H9 (cell line): ENCODE results near the gene MYO15A. TPM values are rescaled to one million over a fixed set of nuclear protein-coding genes. Genes with fewer than 3 reads are reported as not detected.

Experiments
- DNase-seq: peaks from one replicate; pipeline ENCODE4 v3.0.0-alpha.2; 2017
- H2AFZ ChIP-seq: one replicate; pipeline ENCODE4 v1.6.1; 2013; ENCODE audit warnings: mild to moderate bottlenecking, low read length, control low read depth, moderate library complexity
- H2AK5ac ChIP-seq: 2 replicates; pipeline ENCODE4 v1.6.1; 2013; ENCODE audit warnings: low read length, control low read depth, mixed read lengths; ENCODE audit not compliant: insufficient read length
- H2BK120ac ChIP-seq: one replicate; pipeline ENCODE4 v1.6.1; 2013; ENCODE audit warnings: low read depth, mild to moderate bottlenecking, low read length, control low read depth, inconsistent platforms; ENCODE audit not compliant: poor library complexity, severe bottlenecking
- H2BK12ac ChIP-seq: 2 replicates; pipeline ENCODE4 v1.6.1; 2013; ENCODE audit warnings: low read length, control low read depth, mixed read lengths, low read depth; ENCODE audit not compliant: insufficient read length
- H2BK15ac ChIP-seq: 2 replicates; pipeline ENCODE4 v1.6.1; 2013; ENCODE audit warnings: low read depth, low read length, control low read depth
- H2BK20ac ChIP-seq: one replicate; pipeline ENCODE4 v1.6.1; 2013; ENCODE audit warnings: low read depth, mild to moderate bottlenecking, low read length, control low read depth, inconsistent platforms; ENCODE audit not compliant: poor library complexity, severe bottlenecking
- H2BK5ac ChIP-seq: 2 replicates; pipeline ENCODE4 v1.6.1; 2013; ENCODE audit warnings: low read length, control low read depth, mixed read lengths; ENCODE audit not compliant: insufficient read length
- H3K14ac ChIP-seq: 2 replicates; pipeline ENCODE4 v1.6.1; 2013; ENCODE audit warnings: low read length, control low read depth; ENCODE audit not compliant: insufficient read depth
- H3K18ac ChIP-seq: 2 replicates; pipeline ENCODE4 v1.6.1; 2013; ENCODE audit warnings: low read depth, mild to moderate bottlenecking, mixed read lengths, low read length, control low read depth; ENCODE audit not compliant: insufficient read length
- H3K23ac ChIP-seq: 2 replicates; pipeline ENCODE4 v1.6.1; 2013; ENCODE audit warnings: low read length, control low read depth, mixed read lengths, low read depth; ENCODE audit not compliant: insufficient read length
- H3K23me2 ChIP-seq: 2 replicates; pipeline ENCODE4 v1.6.1; 2013; ENCODE audit warnings: low read depth, mild to moderate bottlenecking, mixed read lengths, low read length, control low read depth; ENCODE audit not compliant: insufficient read length, poor library complexity, severe bottlenecking
- H3K27ac ChIP-seq: 2 replicates; pipeline ENCODE4 v1.5.1; 2013; ENCODE audit warnings: low read length, control low read depth, mixed read lengths, low read depth; ENCODE audit not compliant: insufficient read length
- H3K27me3 ChIP-seq: 2 replicates; pipeline ENCODE4 v1.6.1; 2013; ENCODE audit warnings: low read length, control low read depth, inconsistent platforms; ENCODE audit not compliant: insufficient read depth
- H3K4ac ChIP-seq: 2 replicates; pipeline ENCODE4 v1.6.1; 2013; ENCODE audit warnings: low read depth, mild to moderate bottlenecking, control low read depth, inconsistent platforms, low read length, moderate library complexity
- H3K4me1 ChIP-seq: 2 replicates; pipeline ENCODE4 v1.6.1; 2013; ENCODE audit warnings: low read length, control low read depth, inconsistent platforms; ENCODE audit not compliant: insufficient read depth
- H3K4me2 ChIP-seq: 2 replicates; pipeline ENCODE4 v1.6.1; 2013; ENCODE audit warnings: low read length, control low read depth, mixed read lengths; ENCODE audit not compliant: insufficient read length, insufficient read depth
- H3K56ac ChIP-seq: 2 replicates; pipeline ENCODE4 v1.6.1; 2013; ENCODE audit warnings: low read depth, mild to moderate bottlenecking, mixed read lengths, low read length, control low read depth; ENCODE audit not compliant: insufficient read length
- H3K79me1 ChIP-seq: 2 replicates; pipeline ENCODE4 v1.6.1; 2013; ENCODE audit warnings: low read depth, mild to moderate bottlenecking, moderate library complexity, low read length, control low read depth, inconsistent platforms; ENCODE audit not compliant: insufficient read depth, poor library complexity, severe bottlenecking
- H3K79me2 ChIP-seq: 2 replicates; pipeline ENCODE4 v1.6.1; 2013; ENCODE audit warnings: low read length, control low read depth, inconsistent platforms; ENCODE audit not compliant: insufficient read depth
- H3K9ac ChIP-seq: 2 replicates; pipeline ENCODE4 v1.6.1; 2013; ENCODE audit warnings: low read length, control low read depth, mixed read lengths; ENCODE audit not compliant: insufficient read length; ENCODE audit errors: extremely low read depth
- H3K9me3 ChIP-seq: one replicate; pipeline ENCODE4 v1.6.1; 2013; ENCODE audit warnings: low read depth, low read length, inconsistent platforms; ENCODE audit not compliant: control insufficient read depth
- H3T11ph ChIP-seq: one replicate; pipeline ENCODE4 v1.6.1; 2013; ENCODE audit warnings: mild to moderate bottlenecking, low read length, control low read depth, inconsistent platforms
- H4K20me1 ChIP-seq: one replicate; pipeline ENCODE4 v1.6.1; 2013; ENCODE audit not compliant: control insufficient read depth, insufficient read length, insufficient read depth
- H4K5ac ChIP-seq: 2 replicates; pipeline ENCODE4 v1.6.1; 2013; ENCODE audit warnings: low read depth, mild to moderate bottlenecking, mixed read lengths, low read length, control low read depth; ENCODE audit not compliant: insufficient read length
- H4K8ac ChIP-seq: replicated peaks from 2 replicates; pipeline ENCODE4 v1.6.1; 2013; ENCODE audit warnings: low read length, control low read depth, mixed read lengths, low read depth; ENCODE audit not compliant: insufficient read length
- H4K91ac ChIP-seq: 2 replicates; pipeline ENCODE4 v1.6.1; 2013; ENCODE audit warnings: low read depth, mild to moderate bottlenecking, moderate library complexity, mixed read lengths, low read length, control low read depth; ENCODE audit not compliant: insufficient read length
- H3K27ac Mint-ChIP-seq, 3 experiments: 2 replicates in 2 of 3; 3 replicates in 1 of 3; pipeline ENCODE4 v1.8.0; 2020 to 2021; ENCODE audit warnings: mixed read lengths in 3 of 3, mild to moderate bottlenecking in 1 of 3, moderate library complexity in 1 of 3
- H3K27me3 Mint-ChIP-seq: 2 replicates; pipeline ENCODE4 v1.8.0; 2021; ENCODE audit warnings: low read depth, mild to moderate bottlenecking, moderate library complexity, mixed read lengths
- H3K36me3 Mint-ChIP-seq, 3 experiments: 2 replicates in 2 of 3; 3 replicates in 1 of 3; pipeline ENCODE4 v1.8.0; 2020 to 2021; ENCODE audit warnings: low read depth in 3 of 3, mixed read lengths in 3 of 3; ENCODE audit not compliant: insufficient read depth in 1 of 3
- H3K4me1 Mint-ChIP-seq, 2 experiments: 2 replicates each; pipeline ENCODE4 v1.8.0; 2020; ENCODE audit warnings: mixed read lengths in 2 of 2
- H3K4me3 Mint-ChIP-seq, 2 experiments: 2 replicates in 1 of 2; 3 replicates in 1 of 2; pipeline ENCODE4 v1.8.0; 2020 to 2021; ENCODE audit warnings: mild to moderate bottlenecking in 2 of 2, mixed read lengths in 2 of 2, moderate library complexity in 1 of 2
- H3K9me3 Mint-ChIP-seq, 2 experiments: 2 replicates in 1 of 2; 3 replicates in 1 of 2; pipeline ENCODE4 v1.8.0; 2020; ENCODE audit warnings: mild to moderate bottlenecking in 2 of 2, mixed read lengths in 2 of 2, moderate library complexity in 1 of 2
- CTCF ChIP-seq: fragments of 200-600 bp; sonication (generic); conservative IDR thresholded peaks from 3 replicates; pipeline ENCODE4 v1.8.0; 2021; ENCODE audit warnings: antibody characterized with exemption, mild to moderate bottlenecking
- WGBS: extraction: QIAGEN DNeasy Blood & Tissue Kit; methylation state at CpG from one replicate; pipeline ENCODE4 v1.1.7; 2013; ENCODE audit warnings: missing lambda C conversion rate, low lambda C conversion rate, mixed read lengths; ENCODE audit not compliant: insufficient read length; ENCODE audit errors: extremely low coverage; 5-methylcytosine and 5-hydroxymethylcytosine counted together
- total RNA-seq: library from RNA; stranded (reverse); gene quantifications from 2 replicates; pipeline ENCODE4 v1.2.1, GENCODE V29; 2021

The MYO15A gene
- total RNA-seq, 1 experiment from 2014 or later = 2.5 TPM

GRCh38 chr17:18225642-18226283, 117.2 kb downstream of the MYO15A start:
- H3K9ac ChIP-seq = peak overlapping the region; percentile 84
- TF ChIP-seq CTCF = no peak
- no peak overlapping the region for H2AFZ ChIP-seq

More at GRCh38 chr17:18225642-18226283, 117.2 kb downstream of the MYO15A start:
- H3K4ac ChIP-seq = no peak overlapping the region
- no peaks in the 10 kb centered on the region for H4K20me1 ChIP-seq
- no peak overlapping the region for H2BK120ac ChIP-seq
- H3K9me3 Mint-ChIP-seq = no peaks in the 10 kb centered on the region; a peak in 1 of 5 replicates
- peaks cover 3% of the 10 kb centered on the region; the same call in 1 of the 2 replicates for H3K4me1 ChIP-seq
- peaks cover 11% of the 10 kb centered on the region for H3K23me2 ChIP-seq
- H2BK5ac ChIP-seq = no peak overlapping the region
- peak overlapping the region; percentile 57 to 96 (median 96) for H3K27ac Mint-ChIP-seq
- no peak overlapping the region for H4K5ac ChIP-seq
- peak overlapping the region; percentile 95 to 98 for H3K4me3 Mint-ChIP-seq
- H4K8ac ChIP-seq = no peak overlapping the region
- H2BK12ac ChIP-seq = no peak overlapping the region
- whole genome bisulfite sequencing = no CpG with 5 or more reads among the region's 57 CpGs
- no peak overlapping the region for H2AK5ac ChIP-seq
- no peak overlapping the region for H3K27ac ChIP-seq
- H3K27me3 ChIP-seq = no peaks in the 10 kb centered on the region
- H3K23ac ChIP-seq = no peak overlapping the region
- peak overlapping the region; percentile 44 for H3K14ac ChIP-seq
- peaks cover 9% of the 10 kb centered on the region for H3K79me1 ChIP-seq
- DNase-seq = no peak
- peaks cover 2 to 5% (median 4%) of the 10 kb centered on the region in 3 experiments; a peak in 3 of 7 replicates for H3K36me3 Mint-ChIP-seq
- no peak overlapping the region for H3K56ac ChIP-seq
- peaks cover 25% of the 10 kb centered on the region; the same call in 1 of the 2 replicates for H3K79me2 ChIP-seq
- no peak overlapping the region for H4K91ac ChIP-seq
- H3T11ph ChIP-seq = no peak overlapping the region
- no peaks in the 10 kb centered on the region for H3K9me3 ChIP-seq
- H2BK20ac ChIP-seq = no peak overlapping the region
- peaks cover 22 to 30% of the 10 kb centered on the region in 2 experiments for H3K4me1 Mint-ChIP-seq
- H2BK15ac ChIP-seq = no peak overlapping the region
- H3K18ac ChIP-seq = no peak overlapping the region
- H3K4me2 ChIP-seq = peak overlapping the region; percentile 99
- H3K27me3 Mint-ChIP-seq = no peaks in the 10 kb centered on the region
